ENCODE results near the gene STK38L. TPM values are rescaled to one million over a fixed set of nuclear protein-coding genes. Genes with fewer than 3 reads are reported as not detected.
A peak's percentile ranks its signal among the peaks of the same experiment; 100 is the strongest.

The STK38L gene
- polyA plus RNA-seq, 3 donors: 39.6 to 42.9 (median 42.2) TPM

GRCh38 chr12:27297566-27297965 is 53.5 kb downstream of the STK38L start:
- DNase-seq (ENCODE audit: extremely low read depth in 1 of 11, low read depth in 9 of 11, low spot score in 4 of 11): no peak

DNA sequence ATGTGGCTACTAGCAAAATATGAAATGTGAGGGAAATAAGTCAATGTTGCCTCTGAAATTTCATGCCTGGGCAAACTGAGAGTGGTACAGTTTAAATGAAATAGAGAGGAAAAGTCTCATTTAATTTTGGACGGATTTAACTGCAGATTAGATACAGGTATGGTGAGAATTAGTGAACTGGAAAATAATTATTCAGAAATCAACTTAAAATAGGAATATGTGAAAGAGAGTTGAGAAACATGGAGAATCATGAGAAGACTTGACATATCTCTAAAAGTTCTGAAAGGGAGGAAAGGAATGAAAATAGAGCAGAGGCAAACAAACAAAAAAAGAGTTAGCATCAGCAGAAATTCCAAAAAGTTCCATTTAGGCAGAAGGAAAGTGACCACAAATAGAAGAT is 55.0 kb downstream of the STK38L start:
- no peak for DNase-seq (ENCODE audit: extremely low read depth in 1 of 11, low read depth in 9 of 11, low spot score in 4 of 11)

DNA sequence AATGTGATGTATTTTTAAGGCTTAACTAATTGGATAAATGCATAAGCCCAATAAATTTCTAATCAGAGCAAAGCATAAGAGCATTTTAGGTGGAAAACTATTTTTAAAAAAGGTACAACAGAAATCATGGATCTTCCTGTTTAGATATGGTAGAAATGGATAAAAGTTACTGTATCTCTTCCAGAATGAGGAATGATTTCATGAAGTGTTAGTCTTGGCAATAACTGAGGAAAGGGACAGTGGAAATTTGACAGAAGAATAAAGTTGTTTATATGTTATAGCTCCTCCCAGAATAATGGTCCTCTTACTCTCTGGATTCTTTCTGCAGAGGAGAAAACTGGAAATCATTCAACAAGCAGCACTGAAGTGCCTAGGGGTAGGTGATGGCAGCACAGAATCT is 56.1 kb downstream of the STK38L start:
- no peak for DNase-seq (ENCODE audit: extremely low read depth in 1 of 11, low read depth in 9 of 11, low spot score in 4 of 11)

DNA sequence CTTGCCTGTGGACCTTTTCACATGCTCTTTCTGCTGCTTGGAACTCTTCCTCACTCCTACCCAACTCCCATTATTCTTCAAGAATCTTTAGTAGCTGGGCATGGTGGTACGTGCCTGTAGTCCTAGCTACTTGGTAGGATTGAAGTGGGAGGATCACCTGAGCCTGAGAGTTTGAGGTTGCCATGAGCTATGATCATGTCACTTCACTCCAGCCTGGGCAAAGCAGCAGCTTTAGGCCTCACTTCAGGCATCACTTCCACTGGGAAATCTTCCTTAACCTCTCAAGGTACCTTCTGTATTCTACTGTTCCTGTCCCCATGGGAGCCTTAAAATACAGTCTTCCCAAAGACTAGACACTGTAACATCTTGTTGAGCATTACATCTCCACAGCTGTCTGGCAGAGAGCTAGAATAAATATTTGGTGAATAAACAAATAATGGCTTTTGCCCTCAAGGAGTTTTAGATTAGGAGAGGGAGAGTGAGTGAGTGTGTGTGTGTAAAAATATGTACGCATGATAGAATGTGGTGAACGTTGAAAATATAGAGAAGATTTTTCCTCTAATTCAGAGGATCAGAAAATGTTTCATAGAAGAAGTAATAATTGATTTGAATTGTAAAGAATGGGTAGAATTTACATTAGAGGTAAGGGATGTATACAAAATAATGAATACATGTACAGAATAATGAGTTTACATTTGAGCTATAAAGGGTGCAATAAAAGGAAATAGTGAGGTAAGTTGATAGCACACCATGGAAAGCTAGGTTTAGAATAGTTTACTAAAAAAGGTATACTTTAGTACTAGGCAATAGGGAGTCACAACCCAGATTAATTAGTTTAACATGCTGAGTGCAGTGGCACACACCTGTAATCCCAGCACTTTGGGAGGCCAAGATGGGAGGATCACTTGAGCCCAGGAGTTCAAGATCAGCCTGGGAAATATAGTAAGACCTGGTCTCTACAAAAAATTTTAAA is 59.3 kb downstream of the STK38L start:
- no peak for DNase-seq (ENCODE audit: extremely low read depth in 1 of 11, low read depth in 9 of 11, low spot score in 4 of 11)

DNA sequence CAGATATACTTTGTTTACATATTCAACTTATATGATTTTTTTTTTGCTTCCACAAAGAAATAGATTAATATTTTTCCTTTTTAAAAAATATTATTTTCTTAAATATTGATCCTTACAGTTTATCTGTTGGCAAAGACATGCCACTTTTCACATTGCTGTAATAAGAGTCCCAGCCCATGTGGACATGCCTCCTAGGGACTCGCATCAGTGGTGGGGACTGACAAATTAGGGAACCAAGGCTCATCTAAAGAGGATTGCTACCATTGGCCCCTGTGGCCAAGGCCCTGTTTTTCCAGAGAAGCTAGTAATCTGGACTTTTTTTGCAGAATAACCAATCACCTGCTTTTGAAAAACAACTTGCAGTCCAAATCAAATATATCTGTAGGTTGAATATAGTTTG is 60.8 kb downstream of the STK38L start:
- no peak for DNase-seq (ENCODE audit: extremely low read depth in 1 of 11, low read depth in 9 of 11, low spot score in 4 of 11)

DNA sequence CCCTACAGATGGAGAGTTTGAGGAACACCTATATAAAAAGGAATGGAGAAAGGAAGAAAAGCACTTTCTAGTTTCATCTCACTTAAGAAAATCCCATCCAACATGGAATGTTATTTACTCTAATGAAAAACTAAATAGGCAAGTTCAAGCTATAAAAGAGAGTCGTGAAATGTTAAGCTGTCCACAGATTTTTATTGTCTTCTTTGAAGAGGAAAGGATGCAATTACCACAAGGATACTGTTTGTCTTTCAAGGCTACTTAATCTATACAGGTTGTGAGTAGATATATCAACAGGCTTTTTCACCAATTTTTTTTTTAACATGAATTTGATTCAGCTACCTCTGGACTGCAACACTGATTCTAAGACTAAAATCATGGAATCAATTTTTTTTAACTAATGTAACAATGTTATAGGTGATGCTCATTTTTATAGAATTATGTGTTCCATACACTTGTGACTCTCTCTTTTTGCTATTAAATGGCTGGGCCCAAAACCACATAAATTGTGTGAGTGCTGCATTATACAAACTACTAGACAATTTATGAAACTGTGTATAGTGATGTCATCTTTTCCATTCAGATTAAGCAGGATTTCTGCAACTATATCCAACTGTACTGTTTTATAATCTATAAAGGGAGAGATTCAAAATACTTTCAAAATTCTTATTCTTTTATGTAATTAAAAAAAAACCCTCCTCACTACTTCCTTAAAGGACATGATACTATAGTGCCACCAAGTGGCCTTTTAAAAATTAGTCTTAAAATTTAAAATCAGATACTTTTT is 61.8 kb downstream of the STK38L start:
- peak in 2 of 11 donors; percentile 15 to 25 for DNase-seq (ENCODE audit: extremely low read depth in 1 of 11, low read depth in 9 of 11, low spot score in 4 of 11)

GRCh38 chr12:27309293-27309994 is 65.4 kb downstream of the STK38L start:
- no peak for DNase-seq (ENCODE audit: extremely low read depth in 1 of 11, low read depth in 9 of 11, low spot score in 4 of 11)

DNA sequence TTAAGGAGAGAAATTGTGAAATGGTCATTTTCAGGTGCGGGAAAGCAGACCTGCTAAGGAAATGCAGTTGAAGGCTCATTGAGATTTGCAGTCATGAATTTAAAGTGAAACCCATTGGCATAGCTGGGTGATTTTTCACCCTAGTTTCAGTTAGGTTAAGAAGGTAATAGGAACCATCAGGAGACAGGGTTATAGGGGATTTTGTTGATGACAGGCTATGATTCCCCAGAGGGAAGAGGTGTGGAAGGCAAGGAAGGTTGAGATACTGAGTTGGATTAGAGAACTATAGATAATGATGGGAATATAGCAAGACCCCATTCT is 65.9 kb downstream of the STK38L start:
- DNase-seq (ENCODE audit: extremely low read depth in 1 of 11, low read depth in 9 of 11, low spot score in 4 of 11): no peak

- no peak for DNase-seq (ENCODE audit: extremely low read depth in 1 of 11, low read depth in 9 of 11, low spot score in 4 of 11)
Measured at GRCh38 chr12:27316947-27317346, 72.9 kb downstream of the STK38L start.

DNA sequence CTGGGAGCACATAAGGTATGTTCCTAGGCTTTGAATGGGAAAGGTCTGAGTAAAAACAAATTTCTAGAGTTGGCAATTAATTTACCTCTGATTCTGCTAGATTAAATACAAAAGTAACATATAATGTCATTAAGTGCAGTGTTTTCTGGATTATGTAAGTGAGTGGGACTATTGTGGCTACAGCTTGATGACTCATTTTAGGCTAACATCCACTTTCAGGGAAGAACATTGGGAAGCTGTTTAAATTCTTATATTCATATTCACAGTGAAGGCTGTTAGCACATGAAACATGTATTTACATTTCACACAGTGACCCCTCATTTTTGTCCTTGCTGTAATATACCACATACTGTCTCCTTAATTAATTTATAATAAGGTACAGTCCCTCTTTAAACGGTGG is 75.3 kb downstream of the STK38L start:
- DNase-seq (ENCODE audit: extremely low read depth in 1 of 11, low read depth in 9 of 11, low spot score in 4 of 11): no peak

DNA sequence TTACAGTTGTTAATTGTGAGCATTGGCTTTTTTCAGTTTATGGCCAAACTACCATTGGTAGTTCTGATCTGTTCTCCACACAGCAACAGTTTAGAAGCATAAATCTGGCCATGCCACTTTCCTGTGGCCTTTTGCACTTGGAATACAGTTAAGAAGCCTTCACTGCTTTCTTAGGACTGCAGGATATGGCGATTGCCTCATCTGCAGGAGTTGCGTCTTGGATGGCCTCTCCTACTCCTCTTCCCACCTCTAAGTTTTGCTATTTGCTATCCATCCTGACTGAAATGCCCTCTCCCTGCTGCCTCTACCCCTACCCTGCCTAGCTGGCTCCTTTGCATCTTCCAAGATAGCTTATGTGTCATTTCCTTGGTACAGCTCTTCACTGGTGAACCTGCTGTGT is 75.8 kb downstream of the STK38L start:
- no peak for DNase-seq (ENCODE audit: extremely low read depth in 1 of 11, low read depth in 9 of 11, low spot score in 4 of 11)

GRCh38 chr12:27324530-27324929 is 80.4 kb downstream of the STK38L start:
- no peak for DNase-seq (ENCODE audit: extremely low read depth in 1 of 11, low read depth in 9 of 11, low spot score in 4 of 11)

DNA sequence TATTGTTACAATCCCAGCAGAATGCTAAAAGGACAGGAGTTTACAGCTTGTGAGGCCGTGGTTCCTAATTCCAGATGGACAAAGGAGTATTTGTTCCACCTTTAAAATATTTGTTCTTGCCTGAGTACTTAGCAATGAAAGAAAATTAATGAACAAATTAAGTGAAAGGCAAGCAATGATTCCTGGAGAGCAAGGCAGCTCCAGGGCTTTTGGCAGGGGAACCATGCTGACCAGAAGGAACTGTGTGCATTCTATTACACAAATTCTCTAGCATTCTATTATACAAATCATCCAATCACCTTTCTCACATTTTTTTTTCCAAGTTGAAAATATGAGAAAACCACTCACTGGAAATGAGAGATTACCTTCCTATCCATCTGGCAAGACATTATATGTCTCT is 86.8 kb downstream of the STK38L start:
- peak in 1 of 11 donors; percentile 24 for DNase-seq (ENCODE audit: extremely low read depth in 1 of 11, low read depth in 9 of 11, low spot score in 4 of 11)

GRCh38 chr12:27331291-27331926 is 87.3 kb downstream of the STK38L start:
- peak in 2 of 11 donors; percentile 28 to 44 for DNase-seq (ENCODE audit: extremely low read depth in 1 of 11, low read depth in 9 of 11, low spot score in 4 of 11)

DNA sequence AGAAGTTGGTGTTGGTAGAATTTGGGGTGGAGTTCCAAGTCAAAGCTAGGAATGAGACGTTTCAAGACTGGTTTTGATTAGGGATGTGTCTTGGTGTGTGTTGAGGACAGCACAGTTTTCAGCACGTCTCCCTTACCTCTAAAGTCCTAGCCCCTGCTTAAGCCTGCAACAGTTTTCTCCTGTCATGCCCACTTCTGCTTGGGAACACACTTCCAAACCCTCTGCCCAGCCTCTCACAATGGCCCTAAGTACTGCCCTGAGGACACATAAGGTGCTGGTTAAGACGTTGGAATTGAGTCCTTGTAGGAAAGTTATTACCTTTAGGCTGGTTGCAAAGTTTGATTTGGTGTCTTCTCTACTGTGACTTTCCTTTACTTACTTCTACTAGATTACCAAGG is 87.8 kb downstream of the STK38L start:
- DNase-seq (ENCODE audit: extremely low read depth in 1 of 11, low read depth in 9 of 11, low spot score in 4 of 11): no peak

- DNase-seq (ENCODE audit: extremely low read depth in 1 of 11, low read depth in 9 of 11, low spot score in 4 of 11): no peak
Measured at GRCh38 chr12:27332407-27332713, 88.3 kb downstream of the STK38L start.

DNA sequence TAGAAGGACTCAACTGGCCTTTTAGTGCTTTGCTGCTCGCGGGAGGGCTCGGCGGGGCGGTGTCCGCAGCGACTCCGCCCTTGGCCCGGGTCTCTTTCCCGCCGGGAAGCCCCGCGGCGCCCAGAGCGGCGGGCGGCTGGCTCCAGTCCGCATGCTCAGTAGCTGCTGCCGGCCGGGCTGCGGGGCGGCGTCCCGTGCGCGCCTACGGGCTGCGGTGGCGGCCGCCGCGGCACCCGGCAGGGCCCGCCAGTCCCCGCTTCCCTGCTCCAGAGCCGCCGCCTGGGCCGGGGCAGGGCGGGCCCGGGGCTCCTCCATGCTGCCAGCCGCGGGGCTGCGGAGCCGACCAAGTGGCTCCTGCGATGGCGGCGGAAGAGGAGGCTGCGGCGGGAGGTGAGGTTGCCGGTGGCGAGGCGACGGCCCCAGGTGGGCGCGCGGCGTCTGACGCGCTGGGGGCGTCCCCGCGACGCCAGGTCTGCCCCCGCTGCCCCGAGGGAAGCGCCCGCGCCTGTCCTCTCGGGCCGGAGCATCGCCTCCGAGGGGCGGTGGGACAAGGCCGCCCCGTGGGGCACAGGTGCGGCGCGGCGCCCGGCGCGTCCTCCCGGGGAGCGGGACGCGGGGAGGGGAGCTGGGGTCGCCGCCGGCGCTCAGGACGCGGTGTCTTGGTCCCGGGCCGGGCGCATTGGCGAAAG is 88.8 kb downstream of the STK38L start, which contains the start of gene BMAL2:
BMAL2 (plus strand) TSS at position 123 of the 689 bp plus-strand sequence; CDS start at position 360, 237 bp downstream.
- DNase-seq (ENCODE audit: extremely low read depth in 1 of 11, low read depth in 9 of 11, low spot score in 4 of 11): peak in 2 of 11 donors; percentile 26 to 31

DNA sequence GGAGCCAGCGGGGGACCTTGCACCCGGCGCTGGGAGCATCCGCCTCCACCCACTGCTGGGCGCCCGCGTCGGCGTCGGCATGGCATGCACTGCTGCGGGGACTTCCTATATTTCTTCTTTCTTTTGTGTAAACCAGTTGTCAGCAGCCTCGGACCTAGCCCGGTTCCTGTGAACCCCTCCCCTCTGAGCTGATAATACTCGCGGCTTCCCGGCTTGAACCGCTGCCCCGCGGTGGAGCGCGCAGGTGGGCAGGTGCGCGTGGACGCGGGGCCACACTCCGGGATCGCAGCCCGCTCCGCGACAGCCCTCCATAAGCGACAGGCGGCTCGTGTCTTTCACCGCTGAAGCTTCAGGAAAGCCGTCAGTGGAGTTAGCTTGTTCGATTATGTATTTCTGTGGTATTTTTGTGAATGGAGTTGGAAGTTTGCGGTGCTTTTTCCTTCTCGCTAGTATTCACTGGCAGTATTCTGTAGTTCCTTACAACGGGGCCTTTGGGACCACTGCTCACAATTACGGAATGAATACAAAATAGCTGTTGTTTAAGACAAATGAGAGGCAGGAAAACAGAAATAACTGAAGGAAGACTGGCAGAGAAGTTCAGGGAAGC is 89.4 kb downstream of the STK38L start:
- peak in 1 of 11 donors; percentile 13 for DNase-seq (ENCODE audit: extremely low read depth in 1 of 11, low read depth in 9 of 11, low spot score in 4 of 11)

Data from renal cortex interstitium (tissue), 11 donors.